GM19463 (cell line): ENCODE data around the gene CCDC91.
"Not testable (repeated sequence)": the region's sequence is repeated elsewhere in the genome, so short reads cannot be mapped to it uniquely, and the experiment has no call there.

Source experiments
- ATAC-seq: cut with Tn5 transposase; IDR thresholded peaks from one replicate; pipeline ENCODE4 v1.9.1; 2021; ENCODE audit warnings: mild to moderate bottlenecking, moderate library complexity; ENCODE audit not compliant: unreplicated experiment

CCDC91 gene

DNA sequence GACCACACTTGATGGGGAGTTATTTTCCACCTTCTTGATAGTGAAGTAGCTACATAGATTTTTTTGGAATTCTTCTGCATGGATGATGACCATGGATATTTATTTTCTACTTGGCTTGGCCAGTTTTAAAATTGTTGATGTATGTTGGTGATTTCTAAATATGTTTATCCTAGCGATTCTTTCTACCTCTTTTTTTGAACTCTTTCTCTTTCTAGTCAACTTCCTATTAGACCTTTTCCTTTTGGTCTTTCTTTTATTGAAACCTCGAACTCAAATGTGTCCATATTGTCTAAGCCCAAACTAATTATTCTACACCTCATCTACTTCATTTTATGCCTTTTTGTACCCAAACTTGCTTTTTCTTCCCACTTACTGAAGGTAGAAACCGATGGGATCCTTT is 37.0 kb downstream of the CCDC91 start:
- no peak for ATAC-seq

DNA sequence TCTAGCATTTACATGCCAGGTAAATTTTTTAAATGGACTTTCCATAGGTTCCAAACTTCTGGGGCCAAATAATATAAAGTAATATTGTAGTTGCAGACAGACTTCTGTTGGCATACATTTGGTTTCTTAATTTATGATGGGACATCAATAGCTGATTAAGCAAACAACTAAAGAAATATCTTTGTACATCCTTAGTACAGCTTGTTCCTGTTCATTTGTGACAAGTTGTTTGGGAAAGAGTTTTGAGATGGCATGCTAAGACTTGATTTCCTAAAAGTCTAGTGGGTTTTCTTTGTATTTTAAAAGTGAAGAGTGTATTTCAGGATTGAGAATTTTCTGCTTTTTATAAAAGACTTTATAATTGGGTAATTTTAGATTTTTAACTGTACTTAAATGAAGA is 41.0 kb downstream of the CCDC91 start:
- no peak for ATAC-seq

DNA sequence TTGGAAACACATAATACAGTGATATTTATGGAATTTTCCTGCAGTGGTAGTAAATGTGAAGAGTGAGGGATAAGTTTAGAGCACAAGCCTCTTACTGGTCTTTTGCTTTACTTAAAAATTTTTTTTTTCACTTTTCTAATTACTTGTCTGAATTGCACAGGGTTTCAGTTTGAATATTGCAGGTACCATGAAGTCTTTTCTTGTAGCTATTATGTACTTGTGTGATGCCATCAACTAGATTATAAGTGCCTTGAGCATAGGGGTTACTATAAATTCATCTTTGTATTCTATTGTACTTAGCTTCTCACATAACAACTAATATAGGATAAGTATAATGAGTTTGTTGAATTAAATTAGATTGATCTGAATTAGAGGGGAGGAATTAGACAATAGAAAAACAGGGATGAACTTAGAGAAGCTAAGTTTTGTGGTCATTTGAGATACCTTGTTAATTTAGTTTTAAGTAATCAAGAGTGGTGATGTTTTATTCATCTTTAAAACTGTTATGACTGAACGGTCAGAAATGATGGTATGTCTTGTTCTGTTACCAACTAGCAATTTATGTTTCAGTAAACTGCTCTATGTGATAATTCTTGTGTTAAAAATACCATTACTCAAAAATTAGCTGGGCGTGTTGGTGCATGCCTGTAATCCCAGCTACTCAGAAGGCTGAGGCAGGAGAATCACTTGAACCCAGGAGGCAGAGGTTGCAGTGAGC is 42.1 kb downstream of the CCDC91 start:
- no peak for ATAC-seq

DNA sequence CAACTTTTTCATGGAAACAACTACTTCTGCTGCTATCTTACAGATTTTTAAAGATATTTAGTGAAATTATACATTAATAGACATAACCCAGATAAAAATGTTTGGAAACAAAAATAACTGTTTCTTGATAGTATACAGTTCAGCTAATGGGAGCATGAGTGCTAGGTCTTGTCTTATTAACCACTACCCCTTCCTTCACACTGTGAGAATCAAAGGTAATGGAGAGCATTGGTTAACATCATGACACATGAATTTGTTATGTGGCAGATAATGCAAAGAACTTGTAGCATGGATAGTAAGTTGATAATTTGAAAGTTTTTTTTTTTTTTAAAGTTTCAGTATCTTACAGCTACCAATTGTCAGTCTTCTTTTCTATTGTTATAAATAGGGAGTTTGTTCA is 44.2 kb downstream of the CCDC91 start:
- ATAC-seq, result no peak

DNA sequence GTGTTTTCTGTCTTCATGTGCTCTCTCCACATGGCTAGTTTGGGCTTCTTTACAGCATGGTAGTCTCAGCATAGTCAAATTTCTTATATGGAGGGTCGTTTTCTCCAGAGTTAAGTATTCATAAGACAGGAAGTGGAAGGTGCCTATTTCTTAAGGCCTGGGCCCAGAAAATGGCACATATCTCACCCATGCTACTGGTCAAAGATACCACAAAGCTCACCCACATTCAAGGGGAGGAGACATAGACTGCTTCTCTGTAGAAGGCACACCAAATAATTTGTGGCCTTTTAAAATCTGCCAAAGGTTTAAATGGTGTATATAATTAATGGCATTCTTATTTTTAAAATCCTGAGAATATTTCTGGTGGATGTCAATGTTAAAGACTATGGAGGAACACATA is 44.8 kb downstream of the CCDC91 start:
- no peak for ATAC-seq

DNA sequence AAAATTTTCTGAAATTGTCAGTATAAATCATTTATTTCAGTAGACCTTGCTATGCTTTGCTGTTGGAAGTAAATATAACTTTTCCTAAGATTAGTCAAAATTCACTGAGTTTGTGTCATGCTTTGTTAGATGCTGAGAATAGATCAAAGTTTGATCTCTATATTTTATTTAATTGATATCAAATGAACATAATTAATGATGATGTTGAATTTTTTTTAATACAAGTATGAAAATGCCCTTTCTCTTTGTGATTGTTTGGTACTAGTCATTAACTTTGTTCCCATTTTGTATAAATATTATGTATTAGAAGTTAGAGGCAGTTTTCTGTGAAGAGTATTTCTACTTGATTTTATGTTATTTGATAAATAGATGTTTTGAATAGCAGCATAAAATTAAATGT is 45.7 kb downstream of the CCDC91 start:
- ATAC-seq, result no peak

DNA sequence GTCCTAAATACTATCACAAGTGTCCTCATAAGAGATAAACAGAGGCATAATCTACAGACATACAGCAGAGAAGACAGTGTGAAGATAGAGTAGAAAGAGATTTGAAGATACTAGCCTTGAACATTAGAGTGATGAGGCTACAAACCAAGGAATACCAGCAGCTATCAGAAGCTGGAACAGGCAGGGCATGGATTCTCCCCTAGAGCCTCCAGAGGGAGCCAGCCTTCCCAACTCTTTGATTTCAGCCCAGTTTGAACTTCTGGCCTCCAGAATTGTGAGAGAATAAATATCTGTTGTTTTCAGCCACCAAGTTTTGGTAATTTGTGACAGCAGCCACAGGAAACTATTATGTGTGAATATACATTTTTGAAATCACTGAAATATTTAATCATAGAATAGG is 47.2 kb downstream of the CCDC91 start:
- no peak for ATAC-seq

DNA sequence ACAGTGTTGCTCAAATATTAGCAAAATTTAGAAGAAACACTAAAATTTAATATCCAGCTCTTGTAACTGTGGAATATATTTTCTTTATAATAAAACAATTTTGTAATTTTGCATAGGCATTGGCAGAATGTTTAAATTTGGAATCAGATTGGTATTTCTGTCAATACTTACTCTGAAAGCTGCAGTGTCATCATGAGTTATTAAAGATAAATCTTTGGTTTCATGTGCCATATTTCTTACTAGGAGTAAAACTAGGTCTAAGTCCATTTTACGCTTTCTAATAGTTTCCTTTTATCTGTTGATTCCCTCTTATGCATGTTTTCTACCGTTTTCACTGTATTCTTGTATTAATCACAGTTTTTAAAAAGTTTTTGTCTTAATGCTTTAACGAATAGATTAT is 49.7 kb downstream of the CCDC91 start:
- no peak for ATAC-seq

DNA sequence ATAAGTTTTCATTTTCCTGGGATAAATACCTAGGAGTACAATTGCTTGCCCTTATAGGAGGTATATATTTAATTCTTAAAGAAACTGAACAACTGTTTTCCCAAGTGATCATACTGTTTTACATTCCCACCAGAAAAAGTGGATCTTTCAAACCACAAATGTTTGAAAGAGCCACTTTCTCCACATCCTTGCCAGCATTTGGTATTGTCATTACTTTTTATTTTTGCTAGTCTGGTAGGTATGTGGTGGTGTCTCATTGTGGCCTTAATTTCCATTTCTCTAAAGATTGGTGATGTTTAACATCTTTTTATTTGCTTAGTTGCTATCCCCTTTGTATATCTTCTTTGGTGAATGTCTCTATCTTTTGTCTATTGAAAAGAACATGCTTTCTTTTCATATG is 50.6 kb downstream of the CCDC91 start:
- no peak for ATAC-seq

DNA sequence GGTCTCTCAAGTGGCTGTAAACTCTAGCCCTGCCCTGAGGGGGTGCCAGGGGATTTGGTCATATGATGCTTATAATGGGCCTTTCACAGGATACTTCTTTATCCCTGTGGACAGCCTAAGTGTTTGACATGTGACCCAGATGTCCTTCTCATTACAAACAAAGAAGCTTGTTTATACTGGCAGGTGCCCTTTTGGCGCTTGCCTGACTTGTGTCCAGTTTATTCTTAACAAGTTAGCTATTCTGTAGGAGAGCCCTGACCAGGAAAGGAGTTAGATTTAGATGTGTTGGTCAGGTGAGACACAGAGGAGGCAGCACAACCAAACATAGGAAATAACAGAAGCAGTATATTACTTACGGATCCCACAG is 51.9 kb downstream of the CCDC91 start:
- ATAC-seq, result no peak

DNA sequence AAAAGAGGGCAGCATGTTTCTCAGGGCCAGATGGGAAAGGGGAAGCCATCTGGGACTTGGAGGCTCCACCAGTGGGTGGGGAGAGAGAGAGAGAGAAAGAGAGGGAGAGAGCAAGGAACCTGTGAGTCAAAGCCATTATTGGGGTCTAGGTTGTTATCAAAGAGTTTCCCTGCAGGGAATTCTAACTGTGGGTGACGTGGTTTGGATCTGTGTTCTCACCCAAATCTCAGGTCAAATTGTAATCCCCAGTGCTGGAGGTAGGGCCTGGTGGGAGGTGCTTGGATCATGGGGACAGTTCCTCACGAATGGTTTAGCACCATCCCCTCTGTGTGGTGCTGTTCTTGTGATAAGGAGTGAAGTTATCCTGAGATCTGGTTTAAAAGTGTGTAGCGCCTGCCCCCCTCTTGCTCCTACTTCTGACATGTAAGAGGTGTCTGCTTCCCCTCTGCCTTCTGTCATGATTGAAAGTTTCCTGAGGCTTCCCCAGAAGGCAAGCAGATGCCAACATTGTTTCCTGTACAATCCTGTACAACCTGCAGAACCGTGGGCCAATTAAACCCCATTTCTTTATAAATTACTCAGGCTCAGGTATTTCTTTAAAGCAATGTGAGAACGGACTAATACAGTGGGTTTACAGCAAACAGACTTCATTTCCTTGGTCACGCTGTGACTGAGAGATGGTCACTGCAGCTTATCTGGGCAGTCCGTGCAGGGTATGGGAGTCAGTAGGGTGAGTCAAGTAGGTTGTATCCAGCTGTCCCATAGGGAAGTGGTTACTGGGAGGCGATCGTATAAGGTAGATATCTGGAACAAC is 52.4 kb downstream of the CCDC91 start:
- no peak for ATAC-seq

DNA sequence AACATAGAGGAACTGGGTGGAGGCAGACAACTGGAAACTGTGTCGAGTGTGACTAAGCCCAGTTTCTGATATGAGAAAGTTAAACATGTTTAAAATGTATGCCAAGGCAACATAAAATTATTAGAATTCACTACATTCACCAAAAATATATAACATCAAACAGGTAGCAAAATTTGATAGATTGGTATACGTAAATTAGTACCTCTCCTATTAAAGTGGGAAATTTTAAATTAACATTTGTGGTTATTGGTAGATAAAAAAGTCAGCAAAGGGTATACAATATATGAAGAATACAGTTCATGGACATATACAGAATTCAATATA is 53.0 kb downstream of the CCDC91 start:
- ATAC-seq, result no peak

DNA sequence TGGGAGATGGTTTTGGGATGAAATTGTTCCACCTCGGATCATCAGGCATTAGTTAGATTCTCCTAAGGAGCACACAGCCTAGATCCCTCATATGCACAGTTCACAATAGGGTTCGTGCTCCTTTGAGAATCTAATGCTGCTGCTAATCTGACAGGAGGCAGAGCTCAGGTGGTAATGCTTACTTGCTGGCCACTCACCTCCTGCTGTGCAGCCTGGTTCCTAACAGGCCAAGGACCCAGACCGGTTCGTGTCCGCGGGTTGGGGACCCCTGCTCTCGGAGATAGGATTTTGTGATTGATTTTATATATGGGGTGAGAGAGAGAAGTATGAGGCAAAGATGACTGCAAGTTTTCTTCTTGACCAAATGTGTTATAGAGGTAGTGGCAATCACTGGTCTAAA is 57.5 kb downstream of the CCDC91 start:
- ATAC-seq, result no peak

DNA sequence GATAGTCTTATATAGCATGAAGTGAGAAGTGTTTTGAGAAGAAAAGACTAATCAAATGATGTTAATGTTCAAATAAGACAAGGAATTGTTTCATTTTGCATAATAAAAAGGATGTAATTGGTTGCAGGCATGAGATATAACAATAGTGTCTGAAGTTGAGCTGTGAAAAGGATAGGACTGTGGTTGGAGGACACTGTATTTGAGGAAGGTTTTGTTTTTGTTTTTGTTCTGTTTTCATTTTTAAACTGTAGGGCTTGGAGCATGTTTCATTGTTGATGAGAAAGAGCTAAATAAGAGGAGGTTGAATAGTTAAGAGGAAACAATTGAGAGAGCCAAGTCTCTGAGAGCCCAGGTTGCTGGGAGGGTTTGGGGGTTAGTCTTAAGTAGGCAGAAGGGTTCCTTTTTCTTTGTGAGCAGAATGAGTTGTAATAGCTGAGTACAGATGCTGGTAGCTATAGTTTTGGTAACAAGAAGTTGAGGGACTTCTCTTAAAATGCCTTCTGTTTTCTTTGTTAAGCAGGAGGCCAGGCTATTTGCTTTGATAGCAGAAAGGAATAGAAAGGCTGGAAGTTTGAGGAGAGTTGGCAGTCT is 58.4 kb downstream of the CCDC91 start:
- ATAC-seq, result no peak

DNA sequence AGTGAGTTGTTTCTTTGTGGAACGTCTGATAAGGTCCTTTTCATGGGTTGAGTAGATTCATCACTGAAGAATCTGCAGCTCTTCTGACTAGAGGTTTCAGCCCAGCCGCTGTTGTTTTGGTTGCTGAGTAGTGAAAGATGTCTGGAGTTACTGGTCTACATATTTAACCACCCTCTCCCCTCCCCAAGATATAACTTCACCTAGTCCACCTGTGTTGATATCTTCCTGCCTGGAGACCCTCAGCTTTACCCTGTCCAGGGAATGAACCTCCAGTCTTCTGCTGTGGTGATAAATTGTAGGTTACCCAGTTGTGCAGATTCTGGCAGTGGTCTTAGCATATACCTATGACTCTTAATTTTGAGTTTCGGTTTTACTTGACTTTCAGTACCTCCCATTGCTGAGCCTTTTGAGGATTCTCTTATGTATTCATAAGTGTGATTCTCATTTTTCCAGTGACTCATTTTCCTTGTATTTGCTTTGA is 62.9 kb downstream of the CCDC91 start:
- ATAC-seq, result peak; percentile 95

DNA sequence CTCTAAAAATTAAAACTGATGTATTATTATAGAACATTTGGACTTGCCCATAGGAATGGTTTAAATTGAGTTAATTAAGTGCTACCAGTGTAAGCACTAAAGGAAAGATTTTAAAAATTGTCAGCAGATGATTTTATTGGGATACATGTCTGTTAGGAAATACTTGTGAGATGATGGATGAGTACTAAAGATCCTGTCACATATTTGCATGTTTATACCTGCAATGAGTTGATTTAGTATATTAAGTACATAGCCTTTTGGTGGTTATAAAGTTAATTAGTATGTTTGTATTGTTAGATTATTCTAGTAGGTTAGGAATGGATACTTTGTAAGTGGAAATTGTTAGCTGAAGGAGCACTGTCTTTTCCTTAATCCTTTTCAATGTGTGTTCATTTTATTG is 67.2 kb downstream of the CCDC91 start:
- ATAC-seq, result no peak

DNA sequence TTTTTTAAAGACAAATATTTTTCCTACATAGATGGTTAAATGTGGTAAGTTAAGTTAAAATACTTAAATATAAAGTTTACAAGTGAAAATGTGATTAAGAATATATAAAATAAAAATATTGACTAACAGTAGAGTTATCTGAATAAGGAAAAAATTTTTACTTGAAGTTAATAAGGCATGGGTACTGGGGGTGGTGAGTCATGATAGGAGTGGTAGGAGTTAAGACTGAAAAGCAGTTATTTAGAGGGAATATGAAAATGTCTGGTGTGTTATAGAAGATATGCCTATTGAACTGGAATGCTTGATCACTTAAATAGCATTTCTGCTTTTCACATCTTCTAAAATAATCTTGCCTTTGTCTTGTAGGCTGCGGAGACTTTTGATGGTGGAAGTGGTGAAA is 68.7 kb downstream of the CCDC91 start:
- ATAC-seq, result no peak

DNA sequence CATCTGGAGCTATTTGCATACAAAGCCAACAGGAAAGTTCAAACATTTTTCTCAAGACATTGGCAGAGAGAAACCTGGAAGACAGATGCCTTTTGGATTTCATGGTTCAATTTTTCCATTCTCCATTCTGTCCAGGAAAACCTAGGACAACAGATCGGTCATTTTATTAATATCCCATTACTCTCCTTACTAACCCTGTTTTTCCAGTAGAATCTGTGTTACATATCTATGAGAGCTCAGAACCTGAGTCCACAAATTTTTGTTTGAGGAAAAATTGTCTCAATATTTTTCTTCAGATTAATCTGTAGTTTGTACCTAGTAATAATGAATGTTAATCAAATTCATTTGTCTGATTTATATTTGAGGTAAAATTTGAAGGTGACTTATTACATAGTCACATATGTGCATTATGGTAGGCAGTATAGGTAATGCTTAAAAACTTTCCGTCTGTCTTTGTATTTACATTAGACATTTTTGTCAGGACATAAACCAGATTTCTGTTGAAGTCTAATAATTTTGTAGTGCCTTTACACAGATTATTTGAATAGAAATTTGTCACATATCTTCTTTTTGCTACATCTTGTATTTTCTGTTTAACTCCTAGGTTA is 75.3 kb downstream of the CCDC91 start:
- ATAC-seq, result no peak

DNA sequence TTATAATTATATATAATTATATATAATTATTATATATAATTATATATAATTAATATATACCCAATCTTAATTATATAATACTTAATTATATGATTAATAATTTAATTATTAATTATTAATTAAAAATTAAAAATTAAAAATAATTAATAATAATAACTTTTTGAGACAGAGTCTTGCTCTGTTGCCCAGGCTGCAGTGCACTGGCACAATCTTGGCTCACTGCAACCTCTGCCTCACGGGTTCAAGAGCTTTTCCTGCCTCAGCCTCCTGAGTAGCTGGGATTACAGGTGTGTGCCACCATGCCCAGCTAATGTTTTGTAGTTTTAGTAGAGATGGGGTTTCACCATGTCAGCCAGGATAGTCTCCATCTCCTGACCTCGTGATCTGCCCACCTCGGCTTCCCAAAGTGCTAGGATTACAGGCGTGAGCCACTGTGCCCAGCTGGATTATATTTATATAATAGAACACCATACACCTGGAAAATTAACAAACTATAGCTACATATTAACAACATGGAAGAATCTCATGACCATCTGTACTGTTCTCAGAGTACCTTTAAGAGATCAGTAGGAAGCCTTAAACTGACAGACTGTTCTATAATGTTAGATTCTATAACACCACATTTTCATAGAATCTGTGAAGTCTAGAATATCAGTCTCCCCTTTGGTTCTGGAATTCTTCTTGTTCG is 77.8 kb downstream of the CCDC91 start:
- ATAC-seq, result not testable (repeated sequence)

DNA sequence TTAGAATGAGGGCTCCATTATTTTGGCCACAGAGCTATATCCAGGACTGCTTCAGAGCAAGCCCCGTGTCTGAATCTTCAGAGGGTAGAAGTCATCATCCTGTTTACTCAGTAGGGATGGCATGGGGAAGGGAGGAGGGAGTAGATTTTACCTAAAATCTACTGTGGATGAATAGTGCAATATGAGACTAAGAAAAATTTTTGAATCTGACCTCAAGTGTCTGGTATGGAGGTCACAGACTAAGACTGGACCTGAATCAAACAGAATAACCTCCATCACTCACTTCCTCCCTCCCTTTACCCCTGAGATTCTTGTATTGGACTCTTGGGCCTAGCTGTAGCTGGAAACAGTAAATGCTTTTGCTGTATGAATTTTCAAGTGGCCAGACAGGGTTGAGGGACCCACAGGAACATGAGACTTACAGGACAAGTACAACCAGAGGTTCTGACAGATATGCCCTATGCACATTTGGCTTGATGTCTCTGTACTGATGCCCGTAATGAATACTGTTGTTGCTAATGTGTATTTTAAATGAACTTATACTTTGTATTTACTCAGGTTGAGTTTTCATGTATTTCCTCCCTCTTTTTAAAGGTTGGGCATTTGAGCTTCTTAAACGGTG is 78.5 kb downstream of the CCDC91 start:
- no peak for ATAC-seq

DNA sequence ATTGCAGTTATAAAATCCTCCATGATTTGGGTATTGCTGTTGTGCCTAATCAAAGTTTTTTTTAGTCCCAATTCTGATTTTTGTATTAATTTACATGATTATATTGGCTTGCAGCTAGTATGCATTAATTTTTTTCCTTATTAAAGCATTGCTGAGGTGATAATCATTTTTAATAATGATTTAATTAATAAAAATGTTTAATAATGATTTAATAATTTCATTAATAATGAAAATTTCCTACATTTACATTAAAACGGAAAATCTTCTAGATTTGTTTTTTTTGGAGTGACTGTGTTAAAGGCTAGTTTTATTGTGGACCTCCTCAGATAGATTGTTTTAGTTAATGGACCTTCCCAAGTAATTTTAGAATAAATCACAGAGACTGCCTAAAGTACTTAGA is 79.6 kb downstream of the CCDC91 start:
- ATAC-seq, result no peak
